HUES64 (cell line): ENCODE results near the gene S100Z.
A peak's percentile ranks its signal among the peaks of the same experiment; 100 is the strongest.
"Not testable (repeated sequence)": the region's sequence is repeated elsewhere in the genome, so short reads cannot be mapped to it uniquely, and the experiment has no call there.

Source experiments
- H3K27ac ChIP-seq: 2 replicates; pipeline ENCODE4 v1.7.0; 2013; ENCODE audit warnings: low read depth, low read length, inconsistent platforms
- H3K27me3 ChIP-seq: 2 replicates; pipeline ENCODE4 v1.6.1; 2013; ENCODE audit warnings: mild to moderate bottlenecking, low read length; ENCODE audit not compliant: insufficient read depth
- H3K36me3 ChIP-seq: 2 replicates; pipeline ENCODE4 v1.6.1; 2013; ENCODE audit warnings: mild to moderate bottlenecking, low read length; ENCODE audit not compliant: insufficient read depth
- H3K4me1 ChIP-seq: 2 replicates; pipeline ENCODE4 v1.6.1; 2013; ENCODE audit warnings: mild to moderate bottlenecking, low read length, moderate library complexity; ENCODE audit not compliant: insufficient read depth
- H3K4me3 ChIP-seq: 2 replicates; pipeline ENCODE4 v1.5.1; 2013; ENCODE audit warnings: mild to moderate bottlenecking, low read length, moderate library complexity
- H3K9ac ChIP-seq: 2 replicates; pipeline ENCODE4 v1.6.1; 2013; ENCODE audit warnings: mild to moderate bottlenecking, low read depth, low read length
- H3K9me3 ChIP-seq: 2 replicates; pipeline ENCODE4 v1.6.1; 2013; ENCODE audit warnings: low read depth, low read length; ENCODE audit not compliant: insufficient read depth
- WGBS: fragments of 150-250, 120-280 bp; methylation state at CpG from one replicate; pipeline ENCODE4 v1.1.7; 2013; ENCODE audit warnings: missing lambda C conversion rate; 5-methylcytosine and 5-hydroxymethylcytosine counted together

Gene S100Z

GRCh38 chr5:76831110-76831452 lies 18.7 kb upstream of the S100Z start:
- peaks cover 9% of the 10 kb centered on the region; the same call in 1 of the 2 replicates for H3K4me1 ChIP-seq
- H3K27me3 ChIP-seq: no peaks in the 10 kb centered on the region
- no peaks in the 10 kb centered on the region for H3K9me3 ChIP-seq
- no peak overlapping the region for H3K4me3 ChIP-seq
- WGBS: 56% methylated on average over 2 of the region's 2 CpGs
- no peak overlapping the region for H3K9ac ChIP-seq
- no peak overlapping the region for H3K27ac ChIP-seq
- H3K36me3 ChIP-seq: peaks cover 33% of the 10 kb centered on the region

GRCh38 chr5:76836181-76836580 lies 13.6 kb upstream of the S100Z start:
- no peaks in the 10 kb centered on the region for H3K9me3 ChIP-seq
- no peaks in the 10 kb centered on the region for H3K27me3 ChIP-seq
- peaks cover 12% of the 10 kb centered on the region for H3K4me1 ChIP-seq
- no CpG with 5 or more reads among the region's 2 CpGs for WGBS
- H3K36me3 ChIP-seq: peaks cover 32% of the 10 kb centered on the region
- H3K27ac ChIP-seq: no peak overlapping the region
- H3K4me3 ChIP-seq: no peak overlapping the region
- no peak overlapping the region for H3K9ac ChIP-seq

- Histone ChIP-seq H3K27me3 (no peaks in the 10 kb centered on the region), H3K9me3 (no peaks in the 10 kb centered on the region), H3K36me3 (peaks cover 32% of the 10 kb centered on the region), H3K27ac (no peak overlapping the region), H3K9ac (no peak overlapping the region), H3K4me3 (no peak overlapping the region), H3K4me1 (peaks cover 10% of the 10 kb centered on the region)
- WGBS: 89% methylated on average over 4 of the region's 4 CpGs
Observed at GRCh38 chr5:76836585-76836984, 13.2 kb upstream of the S100Z start.

- no peak overlapping the region for H3K4me3 ChIP-seq
- no peaks in the 10 kb centered on the region for H3K9me3 ChIP-seq
- no peak overlapping the region for H3K9ac ChIP-seq
- peaks cover 10% of the 10 kb centered on the region for H3K4me1 ChIP-seq
- 57% methylated on average over 7 of the region's 7 CpGs for WGBS
- H3K27me3 ChIP-seq: no peaks in the 10 kb centered on the region
- H3K36me3 ChIP-seq: peaks cover 20% of the 10 kb centered on the region
- peak overlapping the region; percentile 21; the same call in 1 of the 2 replicates for H3K27ac ChIP-seq
Observed at GRCh38 chr5:76838481-76839261, 11.1 kb upstream of the S100Z start.

- Histone ChIP-seq H3K27ac (no peak overlapping the region), H3K4me3 (no peak overlapping the region), H3K36me3 (no peaks in the 10 kb centered on the region), H3K4me1 (peaks cover 10% of the 10 kb centered on the region), H3K9me3 (no peaks in the 10 kb centered on the region), H3K9ac (no peak overlapping the region), H3K27me3 (no peaks in the 10 kb centered on the region)
- 75% methylated on average over 3 of the region's 3 CpGs for WGBS
Observed at GRCh38 chr5:76841361-76841760, 8.5 kb upstream of the S100Z start.

- Histone ChIP-seq H3K36me3 (no peaks in the 10 kb centered on the region), H3K4me1 (no peaks in the 10 kb centered on the region), H3K4me3 (no peak overlapping the region), H3K27ac (no peak overlapping the region), H3K9ac (no peak overlapping the region), H3K27me3 (no peaks in the 10 kb centered on the region), H3K9me3 (no peaks in the 10 kb centered on the region)
- 97% methylated on average over 3 of the region's 3 CpGs for WGBS
Observed at GRCh38 chr5:76845890-76846289, 3.9 kb upstream of the S100Z start.

- no peaks in the 10 kb centered on the region for H3K27me3 ChIP-seq
- 96% methylated on average over 8 of the region's 8 CpGs for WGBS
- H3K27ac ChIP-seq: no peak overlapping the region
- no peaks in the 10 kb centered on the region for H3K36me3 ChIP-seq
- peaks cover 11% of the 10 kb centered on the region for H3K9me3 ChIP-seq
- H3K4me1 ChIP-seq: no peaks in the 10 kb centered on the region
- H3K4me3 ChIP-seq: no peak overlapping the region
- H3K9ac ChIP-seq: no peak overlapping the region
Observed at GRCh38 chr5:76850543-76851145, 830 bp downstream of the S100Z start.

- no peaks in the 10 kb centered on the region for H3K27me3 ChIP-seq
- H3K27ac ChIP-seq: no peak overlapping the region
- H3K4me3 ChIP-seq: no peak overlapping the region
- 91% methylated on average over 7 of the region's 7 CpGs for WGBS
- peaks cover 11% of the 10 kb centered on the region for H3K9me3 ChIP-seq
- H3K9ac ChIP-seq: no peak overlapping the region
- H3K4me1 ChIP-seq: no peaks in the 10 kb centered on the region
- H3K36me3 ChIP-seq: no peaks in the 10 kb centered on the region
Observed at GRCh38 chr5:76851728-76852369, 2.0 kb downstream of the S100Z start.

- Histone ChIP-seq H3K36me3 (no peaks in the 10 kb centered on the region), H3K27ac (no peak overlapping the region)
Observed at GRCh38 chr5:76852772-76853171, 3.0 kb downstream of the S100Z start.

GRCh38 chr5:76853741-76854140 lies 3.9 kb downstream of the S100Z start:
- 95% methylated on average over 3 of the region's 3 CpGs for WGBS
- not testable (repeated sequence) for H3K4me3 ChIP-seq, H3K9ac ChIP-seq, H3K27ac ChIP-seq, H3K4me1 ChIP-seq, H3K27me3 ChIP-seq, H3K36me3 ChIP-seq
- peaks cover 11% of the 10 kb centered on the region for H3K9me3 ChIP-seq

More at GRCh38 chr5:76852772-76853171, 3.0 kb downstream of the S100Z start:
- Histone ChIP-seq H3K4me1 (no peaks in the 10 kb centered on the region), H3K4me3 (no peak overlapping the region), H3K27me3 (no peaks in the 10 kb centered on the region), H3K9me3 (peaks cover 11% of the 10 kb centered on the region), H3K9ac (no peak overlapping the region)
- WGBS: 88% methylated on average over 2 of the region's 2 CpGs

GRCh38 chr5:76854644-76855043 lies 4.8 kb downstream of the S100Z start:
- no peaks in the 10 kb centered on the region for H3K27me3 ChIP-seq
- no peak overlapping the region for H3K9ac ChIP-seq
- no peak overlapping the region for H3K27ac ChIP-seq
- no peaks in the 10 kb centered on the region for H3K4me1 ChIP-seq
- H3K36me3 ChIP-seq: no peaks in the 10 kb centered on the region
- H3K4me3 ChIP-seq: no peak overlapping the region
- peaks cover 11% of the 10 kb centered on the region for H3K9me3 ChIP-seq
